ENCODE measurements around the gene SLC35D1. TPM values are rescaled to one million over a fixed set of nuclear protein-coding genes. Genes with fewer than 3 reads are reported as not detected.
A peak's percentile ranks its signal among the peaks of the same experiment; 100 is the strongest.

The SLC35D1 gene
- total and polyA plus RNA-seq, 2 of the 13 experiments (the other 11 are each of a cell fraction or from before 2014, with no cell fraction given): 12.4 to 41.5 TPM

DNA sequence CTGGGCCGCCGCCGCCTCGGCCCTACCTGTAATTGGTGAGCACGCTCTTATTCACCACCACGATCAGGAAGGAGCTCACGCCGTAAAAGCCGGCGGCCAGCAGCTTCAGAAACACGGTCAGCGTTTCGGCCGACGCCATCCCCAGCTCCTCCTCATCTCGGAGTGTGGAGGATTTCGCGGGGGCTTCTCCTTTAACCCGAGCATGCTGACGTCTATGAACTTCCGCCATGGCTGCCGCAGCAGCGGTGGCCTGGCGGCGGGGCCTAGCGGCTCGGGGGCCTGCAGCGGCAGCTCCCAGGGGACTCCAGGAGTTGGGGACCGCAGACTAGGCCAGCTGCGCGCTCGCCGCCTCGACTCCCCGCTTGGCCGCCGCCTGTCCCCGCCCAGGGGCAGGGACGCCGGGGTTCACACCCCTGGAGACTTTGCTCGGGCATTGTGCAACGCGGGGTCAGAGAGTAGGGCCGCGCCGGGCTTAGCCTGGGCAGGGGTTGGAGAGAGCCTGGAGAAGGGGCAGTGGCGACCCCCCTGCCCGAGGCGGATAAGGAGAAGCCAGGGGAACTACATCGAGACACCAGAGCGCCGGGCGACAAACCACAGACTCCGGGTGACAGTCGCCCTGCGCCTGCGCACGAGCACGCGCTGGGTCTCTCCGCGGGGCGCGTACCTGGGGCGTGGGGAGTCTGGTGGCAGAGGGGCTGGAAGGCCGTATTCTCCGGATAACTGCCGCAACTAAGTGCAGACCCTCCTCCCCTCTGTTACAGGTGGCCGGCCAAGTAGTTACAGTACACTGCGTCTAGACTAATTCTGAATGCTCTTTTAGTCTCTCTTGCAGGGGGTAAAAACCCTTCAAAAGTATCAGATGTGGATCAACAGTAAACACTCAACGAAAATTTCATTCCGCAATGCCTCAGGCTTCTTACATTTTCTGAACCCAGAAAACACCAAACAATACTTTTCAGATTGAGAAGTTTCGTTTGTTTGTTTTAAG is at the start of gene SLC35D1 (continued):
- TF ChIP-seq, protein P1, sequence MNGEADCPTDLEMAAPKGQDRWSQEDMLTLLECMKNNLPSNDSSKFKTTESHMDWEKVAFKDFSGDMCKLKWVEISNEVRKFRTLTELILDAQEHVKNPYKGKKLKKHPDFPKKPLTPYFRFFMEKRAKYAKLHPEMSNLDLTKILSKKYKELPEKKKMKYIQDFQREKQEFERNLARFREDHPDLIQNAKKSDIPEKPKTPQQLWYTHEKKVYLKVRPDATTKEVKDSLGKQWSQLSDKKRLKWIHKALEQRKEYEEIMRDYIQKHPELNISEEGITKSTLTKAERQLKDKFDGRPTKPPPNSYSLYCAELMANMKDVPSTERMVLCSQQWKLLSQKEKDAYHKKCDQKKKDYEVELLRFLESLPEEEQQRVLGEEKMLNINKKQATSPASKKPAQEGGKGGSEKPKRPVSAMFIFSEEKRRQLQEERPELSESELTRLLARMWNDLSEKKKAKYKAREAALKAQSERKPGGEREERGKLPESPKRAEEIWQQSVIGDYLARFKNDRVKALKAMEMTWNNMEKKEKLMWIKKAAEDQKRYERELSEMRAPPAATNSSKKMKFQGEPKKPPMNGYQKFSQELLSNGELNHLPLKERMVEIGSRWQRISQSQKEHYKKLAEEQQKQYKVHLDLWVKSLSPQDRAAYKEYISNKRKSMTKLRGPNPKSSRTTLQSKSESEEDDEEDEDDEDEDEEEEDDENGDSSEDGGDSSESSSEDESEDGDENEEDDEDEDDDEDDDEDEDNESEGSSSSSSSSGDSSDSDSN (CRISPR knock-in tag; IDR thresholded peaks at IDR 0.05): peak; percentile 93
- TF ChIP-seq NR2C2 (CRISPR knock-in tag; IDR thresholded peaks at IDR 0.05; ENCODE audit: borderline replicate concordance) (peak; percentile 95), ZNF607 (CRISPR knock-in tag; IDR thresholded peaks at IDR 0.05; ENCODE audit: borderline replicate concordance) (peak; percentile 89; the same call in 1 of the 2 replicates), ZNF317 (CRISPR knock-in tag; IDR thresholded peaks at IDR 0.05) (0 out of 2 replicates have a peak, but pooled peaks have one; percentile 70), CSRNP1 (CRISPR knock-in tag; IDR thresholded peaks at IDR 0.05) (peak; percentile 16; the same call in 1 of the 2 replicates), EP300 (IDR thresholded peaks at IDR 0.05; ENCODE audit: low read depth in 2 of 2, low read length in 2 of 2) (peak in 1 of 2 experiments; percentile 61; a peak in 1 of 4 replicates), EP300 (CRISPR knock-in tag; IDR thresholded peaks at IDR 0.05; ENCODE audit: borderline replicate concordance) (no peak), HIVEP1 (CRISPR knock-in tag; IDR thresholded peaks at IDR 0.05) (peak; percentile 95), SP140L (CRISPR knock-in tag; IDR thresholded peaks at IDR 0.05; ENCODE audit: borderline replicate concordance) (peak; percentile 70; the same call in 1 of the 2 replicates), ZFP91 (CRISPR knock-in tag; IDR thresholded peaks at IDR 0.05; ENCODE audit: borderline replicate concordance) (peak; percentile 98), ZNF788 (CRISPR knock-in tag; IDR thresholded peaks at IDR 0.05; ENCODE audit: borderline replicate concordance) (peak; percentile 95), POGZ (CRISPR knock-in tag; IDR thresholded peaks at IDR 0.05) (peak; percentile 89), MEF2D (CRISPR knock-in tag; IDR thresholded peaks at IDR 0.05) (peak; percentile 57), RXRB (CRISPR knock-in tag; IDR thresholded peaks at IDR 0.05; ENCODE audit: borderline replicate concordance) (peak; percentile 52; the same call in 1 of the 2 replicates), BCL6 (CRISPR knock-in tag; IDR thresholded peaks at IDR 0.05) (peak; percentile 69)
- TF ChIP-seq, protein P2, sequence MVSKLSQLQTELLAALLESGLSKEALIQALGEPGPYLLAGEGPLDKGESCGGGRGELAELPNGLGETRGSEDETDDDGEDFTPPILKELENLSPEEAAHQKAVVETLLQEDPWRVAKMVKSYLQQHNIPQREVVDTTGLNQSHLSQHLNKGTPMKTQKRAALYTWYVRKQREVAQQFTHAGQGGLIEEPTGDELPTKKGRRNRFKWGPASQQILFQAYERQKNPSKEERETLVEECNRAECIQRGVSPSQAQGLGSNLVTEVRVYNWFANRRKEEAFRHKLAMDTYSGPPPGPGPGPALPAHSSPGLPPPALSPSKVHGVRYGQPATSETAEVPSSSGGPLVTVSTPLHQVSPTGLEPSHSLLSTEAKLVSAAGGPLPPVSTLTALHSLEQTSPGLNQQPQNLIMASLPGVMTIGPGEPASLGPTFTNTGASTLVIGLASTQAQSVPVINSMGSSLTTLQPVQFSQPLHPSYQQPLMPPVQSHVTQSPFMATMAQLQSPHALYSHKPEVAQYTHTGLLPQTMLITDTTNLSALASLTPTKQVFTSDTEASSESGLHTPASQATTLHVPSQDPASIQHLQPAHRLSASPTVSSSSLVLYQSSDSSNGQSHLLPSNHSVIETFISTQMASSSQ (IDR thresholded peaks at IDR 0.05; ENCODE audit: low read depth): 0 out of 2 replicates have a peak, but pooled peaks have one; percentile 20
- TF ChIP-seq, protein P2 (CRISPR knock-in tag; IDR thresholded peaks at IDR 0.05; ENCODE audit: borderline replicate concordance): peak; percentile 62; the same call in 1 of the 2 replicates
